HepG2 (cell line): ENCODE data around the gene KLHDC1. TPM values are rescaled to one million over a fixed set of nuclear protein-coding genes. Genes with fewer than 3 reads are reported as not detected.

Source experiments
- ATAC-seq: fragments of 200-7000 bp; cut with Tn5 transposase; 3 replicates; pipeline ENCODE4 v1.9.1; 2020; ENCODE audit warnings: mild to moderate bottlenecking, moderate library complexity
- BruUV-seq: library from RNA; stranded (reverse); fragments of 400-500 nt; replicated peaks from 2 replicates; lab custom pipeline; 2021; lab: Mats Ljungman, UMichigan
- CTCF ChIA-PET: fragments of 300-600 bp; formaldehyde crosslinking; extraction: SDS; loops from one replicate; lab custom pipeline; 2021; ENCODE audit warnings: low total read pairs, inconsistent platforms, low intra/inter-chr PET ratio; lab: Yijun Ruan, JAX
- POLR2A ChIA-PET: fragments of 350-600 bp; sonication (Branson Sonifier 250); formaldehyde crosslinking; loops from one replicate; lab custom pipeline; 2020; ENCODE audit warnings: antibody characterized with exemption, inconsistent platforms; lab: Yijun Ruan, JAX
- DNase-seq: peaks from one replicate; pipeline ENCODE4 v3.0.0-alpha.2; 2015; ENCODE audit warnings: low spot score
- FAIRE-seq: peaks from 3 replicates; lab custom pipeline; 2011; peaks lifted over from hg19 to GRCh38; lab: Jason Lieb, UNC
- H2AFZ ChIP-seq: one replicate; pipeline ENCODE4 v1.6.1; 2011; ENCODE audit warnings: low read length, inconsistent platforms
- H3K27ac ChIP-seq: fragments of 300-600 bp; 3 replicates; pipeline ENCODE4 v1.8.0; 2011; ENCODE audit warnings: mixed run types, mild to moderate bottlenecking, mixed read lengths, low read length, inconsistent platforms; ENCODE audit not compliant: insufficient read depth; ENCODE audit errors: extremely low read length
- H3K27me3 ChIP-seq, 2 experiments: fragments of 200-600 bp in 1 of 2; 2 replicates in 1 of 2; 3 replicates in 1 of 2; pipeline versions ENCODE4 v1.6.0 to v1.8.0; 2011; ENCODE audit warnings: low read length in 2 of 2, mild to moderate bottlenecking in 2 of 2, moderate library complexity in 2 of 2, inconsistent platforms in 1 of 2; ENCODE audit not compliant: insufficient read depth in 2 of 2, control insufficient read depth in 1 of 2
- H3K36me3 ChIP-seq, 2 experiments: fragments of 200-600 bp in 1 of 2; replicated peaks in 1 of 2; 2 replicates in 1 of 2; 3 replicates in 1 of 2; pipeline versions ENCODE4 v1.5.1 to v1.8.0; 2011; ENCODE audit warnings: low read length in 2 of 2, inconsistent platforms in 1 of 2; ENCODE audit not compliant: insufficient read depth in 2 of 2, control insufficient read depth in 1 of 2
- H3K4me1 ChIP-seq: 2 replicates; pipeline ENCODE4 v1.5.1; 2012; ENCODE audit warnings: low read length, inconsistent platforms; ENCODE audit not compliant: insufficient read depth
- H3K4me2 ChIP-seq: 2 replicates; pipeline ENCODE4 v1.6.0; 2011; ENCODE audit warnings: low read depth, low read length, inconsistent platforms
- H3K4me3 ChIP-seq, 3 experiments: fragments of 200-600 bp in 1 of 3; sonication (generic), shearing (Covaris generic) in 1 of 3; replicated peaks in 1 of 3; 2 replicates each; pipeline ENCODE4 v1.5.1; 2011 to 2016; ENCODE audit warnings: low read length in 3 of 3, inconsistent platforms in 2 of 3, low read depth in 2 of 3, mild to moderate bottlenecking in 2 of 3, control low read depth in 1 of 3, mixed read lengths in 1 of 3; ENCODE audit not compliant: insufficient read depth in 1 of 3
- H3K79me2 ChIP-seq: one replicate; pipeline ENCODE4 v1.6.1; 2011; ENCODE audit warnings: low read length, inconsistent platforms; ENCODE audit not compliant: insufficient read depth
- H3K9ac ChIP-seq: 2 replicates; pipeline ENCODE4 v1.6.0; 2011; ENCODE audit warnings: mild to moderate bottlenecking, low read depth, low read length, inconsistent platforms; ENCODE audit not compliant: insufficient read depth
- H3K9me3 ChIP-seq: 2 replicates; pipeline ENCODE4 v1.5.1; 2012; ENCODE audit warnings: mild to moderate bottlenecking, low read length
- H4K20me1 ChIP-seq: 2 replicates; pipeline ENCODE4 v1.6.0; 2011; ENCODE audit warnings: inconsistent platforms, mild to moderate bottlenecking, low read length, moderate library complexity; ENCODE audit not compliant: insufficient read depth
- ATF7 ChIP-seq, 2 experiments: fragments of 450-650 bp in 1 of 2; sonication (generic) in 1 of 2; formaldehyde crosslinking in 1 of 2; IDR thresholded peaks; 2 replicates each; pipeline versions ENCODE4 v1.4.0 to v1.6.1; 2016 to 2020; ENCODE audit warnings: antibody characterized with exemption in 1 of 2, mild to moderate bottlenecking in 1 of 2, missing genetic modification reagents in 1 of 2
- CREM ChIP-seq, 2 experiments: sonication (generic) in 1 of 2; formaldehyde crosslinking in 1 of 2; IDR thresholded peaks; 2 replicates each; pipeline versions ENCODE4 v1.4.0 to v1.6.1; 2016 to 2020; ENCODE audit warnings: antibody characterized with exemption in 1 of 2, mild to moderate bottlenecking in 1 of 2, missing genetic modification reagents in 1 of 2
- HNRNPUL1 ChIP-seq: fragments of 200-400 bp; formaldehyde crosslinking; IDR thresholded peaks from 2 replicates; pipeline ENCODE4 v1.6.1; 2017; ENCODE audit warnings: low read depth, mild to moderate bottlenecking, low read length, moderate library complexity
- KLF6 ChIP-seq: IDR thresholded peaks from 2 replicates; pipeline ENCODE4 v1.8.0; 2016; ENCODE audit warnings: missing biosample characterization, missing genetic modification reagents
- MAFF ChIP-seq: IDR thresholded peaks from 2 replicates; pipeline ENCODE4 v1.6.1; 2011; ENCODE audit warnings: low read depth, low read length, improper control_type of control experiment
- MAFK ChIP-seq, 2 experiments: IDR thresholded peaks in 1 of 2; conservative IDR thresholded peaks in 1 of 2; 2 replicates each; pipeline ENCODE4 v1.6.1; 2011; ENCODE audit warnings: improper control_type of control experiment in 2 of 2, low read length in 2 of 2
- MXD1 ChIP-seq: sonication (generic); formaldehyde crosslinking; IDR thresholded peaks from 2 replicates; pipeline ENCODE4 v1.4.0; 2020; ENCODE audit warnings: mild to moderate bottlenecking, missing genetic modification reagents
- NBN ChIP-seq: fragments of 450-650 bp; conservative IDR thresholded peaks from 2 replicates; pipeline ENCODE4 v1.6.1; 2017
- RBFOX2 ChIP-seq: fragments of 200-400 bp; formaldehyde crosslinking; IDR thresholded peaks from 2 replicates; pipeline ENCODE4 v1.6.1; 2017; ENCODE audit warnings: low read depth, mild to moderate bottlenecking, low read length
- RNF2 ChIP-seq: fragments of 450-650 bp; conservative IDR thresholded peaks from 2 replicates; pipeline ENCODE4 v1.6.1; 2016; ENCODE audit warnings: low read depth
- SNAPC2 ChIP-seq: sonication (generic); formaldehyde crosslinking; IDR thresholded peaks from 2 replicates; pipeline ENCODE4 v1.8.1; 2022; ENCODE audit warnings: mild to moderate bottlenecking, missing genetic modification reagents
- ZFY ChIP-seq: sonication (generic); formaldehyde crosslinking; IDR thresholded peaks from 2 replicates; pipeline ENCODE4 v1.4.0; 2020; ENCODE audit warnings: missing genetic modification reagents
- ZNF530 ChIP-seq: sonication (generic); formaldehyde crosslinking; IDR thresholded peaks from 2 replicates; pipeline ENCODE4 v1.5.0; 2020; ENCODE audit warnings: low read depth, mild to moderate bottlenecking, missing genetic modification reagents
- ZNF652 ChIP-seq: IDR thresholded peaks from 2 replicates; pipeline ENCODE4 v1.6.1; 2016; ENCODE audit warnings: low read depth, borderline replicate concordance
- WGBS: methylation state at CpG from one replicate; pipeline ENCODE4 v1.1.6; 2017; ENCODE audit warnings: low lambda C conversion rate; 5-methylcytosine and 5-hydroxymethylcytosine counted together
- in situ Hi-C: cut with HindIII; loops from 2 replicates; pipeline ENCODE4 v1.10.0; 2017; ENCODE audit warnings: low pct_unique_long_range_greater_than_20kb; ENCODE audit not compliant: extremely low pct_ligation_motif_present
- intact Hi-C: fragments of 100-400 bp; cut with micrococcal nuclease; formaldehyde crosslinking; loops from one replicate; pipeline ENCODE4 v1.10.0; 2022; ENCODE audit not compliant: unreplicated experiment
- polyA plus RNA-seq, 8 experiments: library from polyadenylated mRNA; depleted of rRNA in 3 of 8; stranded (reverse) in 7 of 8; unstranded in 1 of 8; fragments of >200 nt; fragmentation: Illumina TruSeq in 4 of 8; extraction: Trizol in 4 of 8; gene quantifications; 2 replicates each; pipeline versions ENCODE4 v1.2.1 to v1.2.3, GENCODE V29; 2011 to 2016; ENCODE audit warnings: low read depth in 4 of 8, missing spikeins in 1 of 8, mixed read lengths in 1 of 8; ENCODE audit not compliant: insufficient read depth in 1 of 8
- total RNA-seq, 5 experiments: library from RNA; depleted of rRNA; stranded (reverse); fragments of >200 nt; fragmentation: Illumina TruSeq; extraction: Trizol; gene quantifications; 2 replicates each; pipeline ENCODE4 v1.2.3, GENCODE V29; 2016; ENCODE audit warnings: low read depth in 1 of 5
- TF ChIP-seq, protein P1 (sequence below): sonication (generic); formaldehyde crosslinking; IDR thresholded peaks from 2 replicates; pipeline ENCODE4 v1.8.0; 2022; ENCODE audit warnings: missing genetic modification reagents, low read depth, mild to moderate bottlenecking, borderline replicate concordance
- TF ChIP-seq, protein P2 (sequence below): sonication (generic); formaldehyde crosslinking; IDR thresholded peaks from 2 replicates; pipeline ENCODE4 v1.5.0; 2020; ENCODE audit warnings: missing genetic modification reagents, mild to moderate bottlenecking, borderline replicate concordance
- TF ChIP-seq, protein P3 (sequence below): sonication (generic); formaldehyde crosslinking; IDR thresholded peaks from 2 replicates; pipeline ENCODE4 v1.5.0; 2020; ENCODE audit warnings: mild to moderate bottlenecking, missing genetic modification reagents, borderline replicate concordance

Gene KLHDC1
- total and polyA plus RNA-seq, 2 of the 13 experiments (the other 11 are each of a cell fraction or from before 2014, with no cell fraction given) = 0.11 TPM; not detected in 1

DNA sequence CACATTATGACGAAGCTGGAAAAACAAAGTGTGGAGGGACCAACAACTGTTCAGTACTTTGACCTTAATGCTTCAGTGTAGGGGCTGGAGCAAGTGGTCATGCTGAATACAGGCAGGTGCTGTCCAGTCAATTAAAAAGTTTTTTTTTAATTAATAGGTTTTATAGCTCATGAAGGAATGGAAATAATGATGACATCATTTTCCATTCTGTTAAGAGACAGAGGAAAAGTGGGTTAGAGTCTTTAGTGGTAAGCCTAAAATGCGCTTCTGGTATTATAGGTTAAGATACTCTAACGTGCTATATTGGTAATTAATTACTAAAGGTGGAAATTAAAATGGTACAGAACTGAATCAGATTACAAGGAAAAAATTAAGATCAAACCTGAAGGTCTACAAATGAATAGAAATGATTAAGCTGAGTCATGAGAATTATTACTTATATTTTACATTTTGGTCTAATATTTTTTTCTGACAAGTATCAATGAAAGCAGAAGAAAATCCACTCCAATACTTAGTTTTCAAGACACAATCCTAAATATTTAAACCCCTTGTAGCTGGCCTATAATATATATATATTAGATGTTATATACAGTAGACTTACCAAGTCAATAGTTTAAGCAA is 90.6 kb downstream of the KLHDC1 start:
- ATAC-seq (no peak), FAIRE-seq (no peak), DNase-seq (no peak)
- CTCF ChIA-PET = no interaction called here
- POLR2A ChIA-PET = interaction anchor here (4.9 kb wide), 1 partner anchor 12 kb away, joined by 36 read pairs; no protein-coding TSS in a partner anchor
- Histone ChIP-seq H2AFZ (no peak overlapping the region), H3K4me3 (no peak overlapping the region), H4K20me1 (no peaks in the 10 kb centered on the region), H3K9me3 (no peaks in the 10 kb centered on the region), H3K9ac (no peak overlapping the region), H3K27ac (no peak overlapping the region), H3K4me2 (no peak overlapping the region), H3K36me3 (peaks cover 10 to 90% of the 10 kb centered on the region in 2 experiments), H3K4me1 (no peaks in the 10 kb centered on the region), H3K27me3 (no peaks in the 10 kb centered on the region), H3K79me2 (no peaks in the 10 kb centered on the region)
- in situ Hi-C loops = no loop called here
- TF ChIP-seq, protein P1, sequence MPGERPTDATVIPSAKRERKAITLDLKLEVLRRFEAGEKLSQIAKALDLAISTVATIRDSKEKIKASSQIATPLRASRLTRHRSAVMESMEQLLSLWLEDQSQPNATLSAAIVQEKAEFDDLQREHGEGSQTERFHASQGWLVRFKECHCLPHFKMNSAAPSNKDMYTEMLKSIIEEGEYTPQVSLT (CRISPR knock-in tag) = no peak
- peak; percentile 90 for TF ChIP-seq ATF7 (IDR thresholded peaks at IDR 0.05)
- no peak for TF ChIP-seq ATF7 (CRISPR knock-in tag; IDR thresholded peaks at IDR 0.05)
- TF ChIP-seq KLF6 (CRISPR knock-in tag) = no peak
- TF ChIP-seq NBN = no peak
- no peak for TF ChIP-seq MXD1 (CRISPR knock-in tag)
- TF ChIP-seq ZNF530 (CRISPR knock-in tag) = no peak
- TF ChIP-seq ZNF652 (CRISPR knock-in tag) = no peak
- no peak for TF ChIP-seq CREM (IDR thresholded peaks at IDR 0.05)
- no peak for TF ChIP-seq CREM (CRISPR knock-in tag; IDR thresholded peaks at IDR 0.05)
- no peak for TF ChIP-seq ZFY
- peak; percentile 72; the same call in 1 of the 2 replicates for TF ChIP-seq MAFF
- TF ChIP-seq, protein P2, sequence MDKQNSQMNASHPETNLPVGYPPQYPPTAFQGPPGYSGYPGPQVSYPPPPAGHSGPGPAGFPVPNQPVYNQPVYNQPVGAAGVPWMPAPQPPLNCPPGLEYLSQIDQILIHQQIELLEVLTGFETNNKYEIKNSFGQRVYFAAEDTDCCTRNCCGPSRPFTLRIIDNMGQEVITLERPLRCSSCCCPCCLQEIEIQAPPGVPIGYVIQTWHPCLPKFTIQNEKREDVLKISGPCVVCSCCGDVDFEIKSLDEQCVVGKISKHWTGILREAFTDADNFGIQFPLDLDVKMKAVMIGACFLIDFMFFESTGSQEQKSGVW (CRISPR knock-in tag) = no peak
- TF ChIP-seq RBFOX2 = peak; percentile 39; the same call in 1 of the 2 replicates
- TF ChIP-seq HNRNPUL1 = no peak
- TF ChIP-seq RNF2 = no peak
- TF ChIP-seq SNAPC2 = no peak
- TF ChIP-seq, protein P3, sequence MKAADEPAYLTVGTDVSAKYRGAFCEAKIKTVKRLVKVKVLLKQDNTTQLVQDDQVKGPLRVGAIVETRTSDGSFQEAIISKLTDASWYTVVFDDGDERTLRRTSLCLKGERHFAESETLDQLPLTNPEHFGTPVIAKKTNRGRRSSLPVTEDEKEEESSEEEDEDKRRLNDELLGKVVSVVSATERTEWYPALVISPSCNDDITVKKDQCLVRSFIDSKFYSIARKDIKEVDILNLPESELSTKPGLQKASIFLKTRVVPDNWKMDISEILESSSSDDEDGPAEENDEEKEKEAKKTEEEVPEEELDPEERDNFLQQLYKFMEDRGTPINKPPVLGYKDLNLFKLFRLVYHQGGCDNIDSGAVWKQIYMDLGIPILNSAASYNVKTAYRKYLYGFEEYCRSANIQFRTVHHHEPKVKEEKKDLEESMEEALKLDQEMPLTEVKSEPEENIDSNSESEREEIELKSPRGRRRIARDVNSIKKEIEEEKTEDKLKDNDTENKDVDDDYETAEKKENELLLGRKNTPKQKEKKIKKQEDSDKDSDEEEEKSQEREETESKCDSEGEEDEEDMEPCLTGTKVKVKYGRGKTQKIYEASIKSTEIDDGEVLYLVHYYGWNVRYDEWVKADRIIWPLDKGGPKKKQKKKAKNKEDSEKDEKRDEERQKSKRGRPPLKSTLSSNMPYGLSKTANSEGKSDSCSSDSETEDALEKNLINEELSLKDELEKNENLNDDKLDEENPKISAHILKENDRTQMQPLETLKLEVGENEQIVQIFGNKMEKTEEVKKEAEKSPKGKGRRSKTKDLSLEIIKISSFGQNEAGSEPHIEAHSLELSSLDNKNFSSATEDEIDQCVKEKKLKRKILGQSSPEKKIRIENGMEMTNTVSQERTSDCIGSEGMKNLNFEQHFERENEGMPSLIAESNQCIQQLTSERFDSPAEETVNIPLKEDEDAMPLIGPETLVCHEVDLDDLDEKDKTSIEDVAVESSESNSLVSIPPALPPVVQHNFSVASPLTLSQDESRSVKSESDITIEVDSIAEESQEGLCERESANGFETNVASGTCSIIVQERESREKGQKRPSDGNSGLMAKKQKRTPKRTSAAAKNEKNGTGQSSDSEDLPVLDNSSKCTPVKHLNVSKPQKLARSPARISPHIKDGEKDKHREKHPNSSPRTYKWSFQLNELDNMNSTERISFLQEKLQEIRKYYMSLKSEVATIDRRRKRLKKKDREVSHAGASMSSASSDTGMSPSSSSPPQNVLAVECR (CRISPR knock-in tag) = no peak
- TF ChIP-seq MAFK (conservative IDR thresholded peaks at IDR 0.05 in 1 of 2, IDR thresholded peaks at IDR 0.05 in 1 of 2; ENCODE audit: low read length in 2 of 2) = peak; percentile 21 to 79; a peak in 2 of 4 replicates
- BruUV-seq = no TSS peak
- 100% methylated on average over 3 of the region's 3 CpGs for WGBS
- intact Hi-C loops = no loop called here
